NAMALWA (cell line): Measurements from ENCODE around the gene NFIC.
"Not testable (repeated sequence)": the region's sequence is repeated elsewhere in the genome, so short reads cannot be mapped to it uniquely, and the experiment has no call there.

Experiments used
- DNase-seq: peaks from one replicate; pipeline ENCODE4 v3.0.0-alpha.2; 2015; ENCODE audit warnings: low spot score

The NFIC gene

GRCh38 chr19:3494051-3494450, 127.7 kb downstream of the NFIC start:
- DNase-seq = no peak

GRCh38 chr19:3494559-3494958, 128.2 kb downstream of the NFIC start:
- no peak for DNase-seq

- DNase-seq = no peak
Measured at GRCh38 chr19:3496392-3497273, 130.2 kb downstream of the NFIC start.

- DNase-seq = no peak
Measured at GRCh38 chr19:3497757-3498520, 131.6 kb downstream of the NFIC start.

DNA sequence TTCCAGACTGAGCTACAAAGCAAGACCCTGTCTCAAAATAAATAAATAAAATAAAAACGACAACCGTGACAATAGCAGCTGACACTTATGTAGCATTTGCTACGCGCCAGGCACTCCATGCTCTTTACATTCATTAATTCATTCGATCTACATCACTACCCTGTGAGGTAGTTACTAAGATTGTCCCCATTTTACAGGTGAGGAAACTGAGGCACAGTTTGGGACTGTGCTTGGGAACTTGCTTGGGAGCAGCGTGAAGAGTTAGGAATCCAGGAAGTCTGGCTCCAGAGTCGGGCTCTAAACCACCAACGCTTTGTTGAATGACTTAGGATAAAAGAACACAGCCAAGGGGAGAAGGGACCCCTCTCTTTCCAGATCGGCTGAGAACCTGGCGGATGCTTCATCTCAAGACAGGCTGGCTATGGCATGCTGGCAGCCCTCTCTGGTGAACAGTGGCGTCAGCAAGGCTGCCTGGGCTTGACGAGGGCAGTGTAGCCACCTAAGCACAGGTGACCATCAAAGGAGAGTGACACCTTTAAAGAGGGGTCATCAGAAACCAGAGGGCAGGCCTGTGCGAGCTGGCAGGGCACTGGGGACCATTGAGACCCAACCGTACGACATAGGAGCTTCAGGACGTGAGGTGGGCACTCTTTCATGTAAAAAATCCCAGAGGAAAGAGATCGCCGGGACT, 133.5 kb downstream of the NFIC start:
- no peak for DNase-seq

DNA sequence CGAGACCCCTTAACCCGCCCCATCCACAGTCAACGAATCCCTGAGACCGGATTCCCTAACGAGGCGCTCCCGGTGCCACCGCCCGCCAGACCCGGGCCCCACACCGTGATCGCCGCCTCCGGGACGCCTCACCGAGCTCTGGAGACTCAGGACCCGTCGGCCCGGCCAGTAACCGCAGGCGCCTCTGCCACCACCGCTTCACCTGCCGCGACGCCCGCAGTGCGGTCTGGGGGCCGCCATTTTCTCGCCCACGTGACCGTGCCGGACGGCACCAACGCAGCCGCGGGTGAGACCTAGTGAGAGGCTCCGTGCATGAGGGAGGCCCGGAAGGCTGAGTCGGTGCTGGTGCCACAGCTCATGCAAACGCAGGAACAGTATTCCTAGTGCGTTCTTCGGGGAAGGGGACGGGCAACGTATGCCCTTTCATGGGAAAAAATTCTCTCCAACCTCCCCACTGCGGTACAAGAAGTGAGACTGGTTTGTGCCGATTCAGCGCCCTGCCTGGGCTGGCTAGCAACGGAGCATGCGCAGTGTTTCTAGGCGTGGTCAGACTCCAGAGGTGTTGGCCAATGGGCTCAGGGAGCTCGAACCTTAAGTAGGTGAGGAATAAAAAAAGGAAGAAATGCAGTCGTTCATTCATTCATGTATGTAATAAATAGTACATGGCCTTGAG, 134.2 kb downstream of the NFIC start, which contains the start of gene DOHH:
DOHH (minus strand) TSS at position 246 of the 673 bp plus-strand sequence. CDS start 3,860 bp downstream, outside the sequence.
- DNase-seq = peak; percentile 98

GRCh38 chr19:3501780-3502179, 135.4 kb downstream of the NFIC start:
- DNase-seq = no peak

DNA sequence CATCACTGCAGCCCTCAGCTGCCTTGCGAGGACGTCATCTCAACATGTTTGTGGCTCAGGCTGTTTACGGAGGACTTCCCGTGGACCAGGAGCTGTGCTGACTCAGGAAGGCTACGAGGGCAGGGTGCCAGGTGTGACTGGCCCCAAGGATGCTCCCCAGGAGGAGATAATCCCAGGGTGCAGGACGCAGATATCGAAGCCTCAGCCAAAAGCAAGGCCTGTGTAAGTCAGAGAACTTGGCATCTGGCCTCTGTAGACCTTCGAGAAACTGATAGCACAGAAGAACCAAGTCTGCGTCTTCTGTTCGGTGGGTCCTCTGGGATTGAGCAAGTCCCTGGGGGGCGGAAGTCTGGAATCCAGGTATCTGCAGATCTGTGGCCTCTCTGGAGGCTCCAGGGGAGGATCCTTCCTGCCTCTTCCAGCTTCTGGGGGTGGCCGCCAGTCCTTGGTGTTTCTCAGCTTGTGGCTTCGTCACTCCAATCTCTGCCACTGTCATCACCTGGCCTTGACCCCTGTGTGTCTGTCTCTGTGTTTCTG, 136.7 kb downstream of the NFIC start:
- DNase-seq = no peak

DNA sequence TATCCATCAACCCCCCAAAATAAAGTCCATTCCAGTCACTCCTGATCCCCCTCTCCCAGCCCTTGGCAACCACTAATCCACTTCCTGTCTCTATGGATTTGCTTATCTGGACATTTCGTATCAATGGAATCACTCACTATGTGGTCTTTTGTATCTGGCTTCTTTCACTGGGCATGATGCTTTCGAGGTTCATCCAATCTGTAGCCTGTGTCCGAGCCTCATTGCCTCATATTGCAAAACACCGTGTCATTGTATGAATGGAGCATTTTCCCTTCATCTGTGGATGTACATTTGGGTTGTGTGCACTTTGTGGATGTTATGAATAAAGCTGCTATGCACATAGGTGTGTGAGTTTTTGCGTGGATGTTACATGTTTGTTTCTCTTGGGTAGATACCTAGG, 138.4 kb downstream of the NFIC start:
- DNase-seq = peak; percentile 30

DNA sequence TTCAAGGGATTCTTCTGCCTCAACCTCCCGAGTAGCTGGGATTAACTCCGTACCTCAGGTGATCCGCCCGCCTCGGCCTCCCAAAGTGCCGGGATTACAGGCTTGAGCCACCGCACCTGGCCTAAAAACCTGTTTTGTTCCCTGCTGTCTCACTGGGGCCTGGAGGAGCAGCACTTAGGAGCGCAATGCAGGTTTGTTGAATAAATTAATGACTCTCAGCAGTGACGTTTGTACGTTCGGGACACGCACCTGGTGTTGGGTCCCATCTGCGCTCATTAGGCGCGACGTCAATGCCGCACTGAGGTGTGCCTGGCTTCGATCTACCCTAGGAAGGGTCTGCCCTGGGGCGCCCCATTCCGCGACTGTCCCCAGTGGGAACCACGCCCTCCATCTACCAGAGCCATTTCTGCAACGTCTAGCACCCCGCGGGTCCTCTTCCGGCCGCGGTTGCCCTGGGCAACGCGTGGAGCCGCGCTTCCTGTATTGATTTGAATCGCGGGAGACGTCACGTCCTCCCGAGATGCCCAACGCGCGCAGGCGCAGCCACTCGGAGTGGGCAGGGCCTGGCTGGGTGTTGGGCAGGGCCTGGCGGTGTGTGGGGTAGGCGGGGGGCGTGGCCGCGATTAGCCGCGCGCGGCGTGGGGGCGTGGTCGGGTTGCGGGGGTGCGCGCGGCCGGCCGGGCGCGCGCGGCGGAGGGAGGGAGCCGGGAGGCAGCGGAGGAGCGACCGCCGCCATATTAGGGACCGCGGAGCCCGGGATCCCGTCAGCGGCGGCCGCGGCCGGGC, 139.4 kb downstream of the NFIC start, which contains the start of gene FZR1:
FZR1 (plus strand) TSS at position 714 of the 786 bp plus-strand sequence. CDS start 16,679 bp downstream, outside the sequence.
- peak; percentile 99 for DNase-seq

DNA sequence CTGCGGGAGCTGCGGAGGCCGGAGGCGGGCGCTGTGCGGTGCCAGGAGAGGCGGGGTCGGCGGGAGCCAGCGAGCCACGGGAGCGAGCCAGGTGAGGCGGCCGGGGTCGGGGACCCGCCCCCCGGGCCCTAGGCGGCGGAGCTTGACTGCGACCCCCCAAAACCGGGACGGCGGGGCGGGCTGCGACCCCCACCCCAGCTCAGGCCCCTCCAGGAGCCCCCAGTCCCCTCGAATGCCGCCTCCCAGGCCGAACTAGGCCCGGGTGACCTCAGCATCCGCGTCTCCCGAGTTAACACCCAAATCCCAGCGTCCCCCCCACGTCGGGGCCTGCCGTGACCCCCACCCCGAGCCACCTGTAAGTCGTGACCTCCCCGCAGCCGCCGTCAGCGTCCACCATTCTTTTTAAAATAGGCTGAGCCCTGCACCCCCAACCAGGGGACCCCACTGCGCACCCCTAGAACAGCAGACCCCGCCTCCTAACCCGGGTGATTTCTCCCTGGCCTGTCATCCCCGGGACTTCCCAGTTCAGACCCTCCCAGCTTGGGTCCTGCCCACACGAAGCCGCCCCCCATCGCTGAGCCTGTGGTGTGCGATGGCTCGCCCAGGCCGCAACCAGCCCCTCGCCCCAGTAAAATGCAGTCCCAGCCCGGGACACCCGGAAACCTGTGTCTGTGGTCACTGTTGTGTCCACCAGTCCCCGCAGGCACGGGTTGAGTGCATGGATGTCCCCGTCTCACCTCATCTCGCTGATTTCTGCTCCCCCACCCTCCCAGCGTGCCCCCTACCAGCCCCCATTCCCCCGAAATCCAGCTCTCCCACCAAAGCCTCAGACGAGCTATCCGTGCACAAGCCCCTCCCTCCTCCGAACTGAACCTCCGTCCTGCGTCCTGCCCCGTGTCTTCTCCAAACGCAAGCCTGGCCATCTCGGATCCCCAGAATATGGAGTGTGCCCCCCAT, 140.3 kb downstream of the NFIC start:
- peak; percentile 34 for DNase-seq

- DNase-seq = no peak
Measured at GRCh38 chr19:3507371-3508120, 141.2 kb downstream of the NFIC start.

DNA sequence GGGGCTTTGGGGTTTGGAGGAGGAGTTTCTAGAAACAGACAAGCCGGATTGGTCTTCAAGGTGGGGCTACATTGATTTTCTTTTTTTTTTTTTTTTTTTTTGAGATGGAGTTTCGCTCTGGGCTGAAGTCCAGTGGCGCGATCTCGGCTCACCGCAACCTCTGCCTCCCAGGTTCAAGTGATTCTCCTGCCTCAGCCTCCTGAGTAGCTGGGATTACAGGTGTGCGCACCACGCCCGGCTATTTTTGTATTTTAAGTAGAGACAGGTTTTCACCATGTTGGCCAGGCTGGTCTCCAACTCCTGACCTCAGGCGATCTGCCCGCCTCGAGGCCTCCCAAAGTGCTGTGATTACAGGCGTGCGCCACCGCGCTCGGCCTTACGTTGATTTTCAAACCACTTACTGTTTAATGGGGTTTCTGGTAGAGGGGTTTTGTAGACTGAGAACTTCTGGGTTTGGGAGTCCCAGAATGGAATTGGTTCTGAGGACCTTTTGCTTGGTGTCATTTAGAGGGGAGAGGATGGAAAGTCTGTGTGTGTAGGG, 141.8 kb downstream of the NFIC start:
- not testable (repeated sequence) for DNase-seq

DNA sequence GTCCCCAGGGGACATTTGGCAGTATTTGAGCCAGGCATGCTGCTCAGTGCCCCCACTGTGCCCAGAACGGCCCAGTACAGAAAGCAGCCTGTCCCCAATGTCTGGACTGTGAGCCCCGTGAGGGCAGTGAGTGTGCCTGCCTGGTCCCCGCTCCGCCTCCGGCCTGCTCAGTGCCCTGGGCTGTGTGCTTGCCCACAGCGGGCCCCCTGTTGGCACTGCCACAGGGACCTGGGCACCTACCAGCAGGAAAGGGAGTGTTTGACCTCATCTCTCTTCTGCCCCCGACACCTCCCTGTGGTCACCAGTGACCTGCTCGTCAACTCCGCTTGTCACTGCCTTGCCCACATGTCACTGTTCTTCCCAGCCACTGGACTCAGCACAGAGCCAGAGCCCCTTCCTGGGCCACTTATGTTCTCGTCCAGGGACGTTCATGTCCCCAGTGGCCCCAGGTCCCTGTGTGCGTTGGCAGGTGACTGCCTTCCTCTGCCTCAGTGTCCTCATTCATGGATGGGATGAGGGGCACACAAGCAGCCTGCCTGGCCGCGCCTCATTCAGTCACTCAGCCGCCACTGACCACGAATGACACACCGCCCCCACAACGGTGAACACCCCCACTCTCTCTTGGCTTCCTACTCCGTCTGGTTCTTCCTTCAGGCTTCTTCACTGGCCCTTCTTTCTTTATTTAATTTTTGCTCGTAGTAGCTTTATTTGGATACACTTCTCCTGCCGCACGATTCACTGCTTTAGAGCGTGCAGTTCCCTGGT, 142.6 kb downstream of the NFIC start:
- DNase-seq = no peak

GRCh38 chr19:3509566-3509989, 143.2 kb downstream of the NFIC start:
- DNase-seq = no peak

GRCh38 chr19:3510727-3511126, 144.3 kb downstream of the NFIC start:
- DNase-seq = no peak

GRCh38 chr19:3511506-3512251, 145.3 kb downstream of the NFIC start:
- no peak for DNase-seq
